ENCODE data around the gene COL17A1.

DNA sequence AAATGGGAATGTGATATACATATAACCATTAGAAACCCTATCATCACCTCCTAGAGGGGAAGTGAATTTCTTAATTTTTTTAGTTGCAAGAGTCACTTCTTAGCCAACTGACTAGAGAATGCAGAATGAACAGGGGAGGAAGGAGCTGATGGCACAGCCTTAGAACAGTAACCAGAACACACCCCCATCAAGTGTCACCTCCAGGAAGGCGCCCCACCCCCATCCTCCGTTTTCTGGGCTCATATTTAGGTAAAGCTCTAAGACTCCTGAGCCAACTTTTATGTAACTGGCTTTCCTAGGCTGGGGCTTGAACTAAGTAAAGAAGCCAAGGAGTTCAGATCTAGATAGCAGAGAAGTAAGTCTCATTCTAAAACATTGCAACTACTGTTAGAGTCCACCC is 54.0 kb downstream of the COL17A1 start:
- TF ChIP-seq CTCF (IDR thresholded peaks at IDR 0.05), result no peak
- no peak for TF ChIP-seq POLR2A (IDR thresholded peaks at IDR 0.05)
